GM12892 (cell line): Measurements from ENCODE around the gene NDUFC1.

Experiments
- POLR2A ChIP-seq: IDR thresholded peaks from 2 replicates; pipeline ENCODE4 v1.6.1; 2011; ENCODE audit warnings: low read depth, low read length, control low read depth
- POLR2AphosphoS5 ChIP-seq: IDR thresholded peaks from 2 replicates; pipeline ENCODE4 v1.6.1; 2011; ENCODE audit warnings: low read depth, low read length, control low read depth
- TAF1 ChIP-seq: IDR thresholded peaks from 2 replicates; pipeline ENCODE4 v1.6.1; 2011; ENCODE audit warnings: low read depth, mild to moderate bottlenecking, control low read depth, low read length, borderline replicate concordance

DNA sequence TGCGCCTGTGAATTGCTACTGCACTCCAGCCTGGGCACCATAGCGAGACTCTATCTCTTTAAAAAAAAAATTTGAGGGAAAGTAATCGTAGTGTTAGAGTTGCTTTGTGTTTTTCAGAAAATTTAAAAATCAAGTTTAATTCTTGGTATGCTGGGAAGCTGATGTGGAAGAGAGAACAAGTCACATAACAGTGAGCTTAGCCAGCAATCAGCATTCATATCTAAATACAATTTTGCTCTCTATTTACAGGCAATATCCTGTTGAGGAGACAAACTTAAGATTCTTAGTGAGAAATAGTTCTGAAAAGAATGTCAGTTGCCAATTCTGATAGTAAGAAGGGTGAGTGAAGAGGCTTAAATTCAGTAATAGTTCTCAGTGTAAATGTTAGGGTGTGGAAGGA lies 9.6 kb upstream of the NDUFC1 start:
- TF ChIP-seq POLR2AphosphoS5 (no peak), POLR2A (no peak), TAF1 (no peak)
